ENCODE measurements around the gene SAT1. TPM values are rescaled to one million over a fixed set of nuclear protein-coding genes. Genes with fewer than 3 reads are reported as not detected.
A peak's percentile ranks its signal among the peaks of the same experiment; 100 is the strongest.

SAT1 gene
- total and polyA plus RNA-seq, 4 donors = 606 to 2,339 (median 1,213) TPM

DNA sequence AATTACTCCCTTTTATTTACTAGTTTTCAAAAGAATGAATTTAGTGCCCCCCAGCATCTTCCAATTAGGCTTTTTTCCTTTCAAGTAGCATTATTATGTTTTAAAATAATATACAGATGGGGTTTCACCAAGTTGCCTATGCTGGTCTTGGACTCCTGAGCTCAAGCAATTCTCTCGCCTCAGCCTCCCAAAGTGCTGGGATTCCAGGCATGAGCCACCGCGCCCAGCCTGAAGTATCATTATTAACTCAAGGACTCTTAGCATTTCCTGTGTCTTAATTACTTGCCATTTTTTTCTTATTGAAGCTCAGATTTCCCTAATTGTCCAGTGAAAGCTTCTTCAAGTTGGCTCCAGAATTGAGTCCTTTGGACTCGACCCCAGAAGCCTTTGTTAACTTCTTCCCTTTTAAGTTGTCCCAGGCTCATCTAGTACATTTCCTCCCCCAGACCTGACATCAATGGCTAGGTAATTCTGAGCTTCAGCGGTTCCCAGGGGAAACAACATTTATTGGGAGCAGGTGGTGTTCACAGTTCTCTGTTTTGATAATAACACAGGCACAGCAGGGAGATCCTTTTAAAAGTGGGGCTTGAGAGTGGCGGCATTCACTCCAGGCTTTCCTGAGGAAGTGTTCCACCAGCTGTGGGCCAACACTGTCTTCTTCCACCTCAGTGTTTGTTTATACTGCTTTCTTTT, 10.0 kb downstream of the SAT1 start:
- Histone ChIP-seq H3K9me3 (ENCODE audit: control insufficient read depth in 4 of 4, insufficient read depth in 3 of 4, low read length in 3 of 4) (no peaks in the 10 kb centered on the region), H3K27ac (ENCODE audit: low read depth in 1 of 2, low read length in 1 of 2) (peak overlapping the region in 1 of 2 donors; percentile 53), H3K27me3 (ENCODE audit: control insufficient read depth in 3 of 3, insufficient read depth in 3 of 3, low read length in 2 of 3) (no peaks in the 10 kb centered on the region), H3K4me3 (no peak overlapping the region), H3K36me3 (ENCODE audit: control insufficient read depth in 4 of 4, insufficient read depth in 4 of 4, low read length in 4 of 4) (no peaks in the 10 kb centered on the region), H3K4me1 (ENCODE audit: control insufficient read depth in 5 of 5, insufficient read depth in 5 of 5, low read length in 5 of 5) (peaks cover 0 to 27% (median 13%) of the 10 kb centered on the region in 5 donors), H3K9ac (ENCODE audit: insufficient read depth in 1 of 2, low read length in 2 of 2) (no peak overlapping the region)
- DNase-seq (no peak), ATAC-seq (ENCODE audit: insufficient read depth, low FRiP score) (no peak)
- 49 to 76% methylated on average over 6 of the region's 6 CpGs for WGBS, 2 donors
- no peak for TF ChIP-seq CTCF (IDR thresholded peaks at IDR 0.05; ENCODE audit: control extremely low read depth, extremely low read depth)

GRCh38 chrX:23795221-23795620, 12.2 kb downstream of the SAT1 start:
- WGBS, 2 donors = 73 to 85% methylated on average over 8 of the region's 8 CpGs
- no peak for TF ChIP-seq CTCF (IDR thresholded peaks at IDR 0.05; ENCODE audit: control extremely low read depth, extremely low read depth)
- Histone ChIP-seq H3K27me3 (ENCODE audit: control insufficient read depth in 3 of 3, insufficient read depth in 3 of 3, low read length in 2 of 3) (no peaks in the 10 kb centered on the region), H3K9me3 (ENCODE audit: control insufficient read depth in 4 of 4, insufficient read depth in 3 of 4, low read length in 3 of 4) (no peaks in the 10 kb centered on the region), H3K9ac (ENCODE audit: insufficient read depth in 1 of 2, low read length in 2 of 2) (no peak overlapping the region), H3K4me3 (no peak overlapping the region), H3K27ac (ENCODE audit: low read depth in 1 of 2, low read length in 1 of 2) (peak overlapping the region in 1 of 2 donors; percentile 24), H3K4me1 (ENCODE audit: control insufficient read depth in 5 of 5, insufficient read depth in 5 of 5, low read length in 5 of 5) (peaks cover 0 to 31% (median 13%) of the 10 kb centered on the region in 5 donors), H3K36me3 (ENCODE audit: control insufficient read depth in 4 of 4, insufficient read depth in 4 of 4, low read length in 4 of 4) (no peaks in the 10 kb centered on the region)
- ATAC-seq (ENCODE audit: insufficient read depth, low FRiP score) = no peak
- DNase-seq = peak in 2 of 3 donors; percentile 41 to 54

DNA sequence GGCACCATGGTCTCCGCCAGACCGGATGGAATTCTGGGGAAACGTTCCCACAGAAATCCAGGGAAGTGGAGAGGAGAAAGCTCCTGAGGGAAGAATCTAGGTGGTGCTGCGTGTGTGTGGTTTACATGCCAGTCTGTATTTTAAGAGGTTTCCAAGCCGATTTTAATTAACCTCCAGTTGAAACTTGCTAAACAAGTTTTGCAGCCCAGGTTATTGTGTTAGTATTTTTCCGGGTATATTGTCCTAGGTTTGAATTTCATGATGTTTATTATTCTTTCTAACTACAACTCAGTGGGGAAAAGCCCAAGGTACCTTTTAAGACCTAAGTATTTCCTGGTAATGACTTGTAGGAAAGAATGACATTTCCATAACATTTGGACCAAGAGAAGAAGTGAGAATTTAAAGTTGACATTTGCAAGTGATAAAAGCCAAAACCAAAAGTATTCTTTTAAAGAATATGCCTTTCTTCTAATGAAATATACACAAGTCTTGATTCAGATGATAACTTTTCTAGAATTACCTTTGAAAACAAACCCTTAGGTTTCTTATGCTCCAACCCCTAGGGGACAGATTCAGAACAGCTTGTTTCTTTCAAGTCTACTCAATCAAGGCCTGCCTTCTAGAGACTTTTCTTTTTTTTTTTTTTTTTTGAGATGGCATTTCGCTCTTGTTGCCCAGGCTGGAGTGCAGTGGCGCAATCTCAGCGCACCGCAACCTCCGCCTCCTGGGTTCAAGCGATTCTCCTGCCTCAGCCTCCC, 14.6 kb downstream of the SAT1 start:
- no peak for TF ChIP-seq CTCF (IDR thresholded peaks at IDR 0.05; ENCODE audit: control extremely low read depth, extremely low read depth)
- Histone ChIP-seq H3K4me3 (no peak overlapping the region), H3K4me1 (ENCODE audit: control insufficient read depth in 5 of 5, insufficient read depth in 5 of 5, low read length in 5 of 5) (peaks cover 0 to 31% (median 13%) of the 10 kb centered on the region in 5 donors), H3K27ac (ENCODE audit: low read depth in 1 of 2, low read length in 1 of 2) (peak overlapping the region; percentile 61 to 74), H3K36me3 (ENCODE audit: control insufficient read depth in 4 of 4, insufficient read depth in 4 of 4, low read length in 4 of 4) (no peaks in the 10 kb centered on the region), H3K27me3 (ENCODE audit: control insufficient read depth in 3 of 3, insufficient read depth in 3 of 3, low read length in 2 of 3) (no peaks in the 10 kb centered on the region), H3K9ac (ENCODE audit: insufficient read depth in 1 of 2, low read length in 2 of 2) (no peak overlapping the region), H3K9me3 (ENCODE audit: control insufficient read depth in 4 of 4, insufficient read depth in 3 of 4, low read length in 3 of 4) (no peaks in the 10 kb centered on the region)
- WGBS, 2 donors = 69 to 85% methylated on average over 12 of the region's 12 CpGs
- DNase-seq (peak in 2 of 3 donors; percentile 52 to 64), ATAC-seq (ENCODE audit: insufficient read depth, low FRiP score) (no peak)
